ENCODE data around the gene ITGA11. TPM values are rescaled to one million over a fixed set of nuclear protein-coding genes. Genes with fewer than 3 reads are reported as not detected.

The ITGA11 gene
- total and polyA plus RNA-seq, 2 of the 13 experiments (the other 11 are each of a cell fraction or from before 2014, with no cell fraction given), result not detected

GRCh38 chr15:68360721-68361120 is 71.2 kb downstream of the ITGA11 start:
- no peaks in the 10 kb centered on the region for H3K36me3 ChIP-seq (replicated peaks in 1 of 2; ENCODE audit: control insufficient read depth in 1 of 2, insufficient read depth in 2 of 2, low read length in 2 of 2)
- no peak overlapping the region for H3K4me2 ChIP-seq (ENCODE audit: low read depth, low read length)
- POLR2A ChIA-PET, result no interaction called here
- in situ Hi-C loops (cut with HindIII; ENCODE audit: extremely low pct_ligation_motif_present, low pct_unique_long_range_greater_than_20kb) (no loop called here), intact Hi-C loops (cut with micrococcal nuclease; ENCODE audit: unreplicated experiment) (no loop called here)
- no peak for TF ChIP-seq GZF1 (CRISPR knock-in tag; IDR thresholded peaks at IDR 0.05)
- TF ChIP-seq ATRX (CRISPR knock-in tag; IDR thresholded peaks at IDR 0.05; ENCODE audit: borderline replicate concordance), result no peak
- no peak for TF ChIP-seq HMG20B (CRISPR knock-in tag; conservative IDR thresholded peaks at IDR 0.05)
- TF ChIP-seq AGO2 (optimal IDR thresholded peaks at IDR 0.05; ENCODE audit: low read depth, low read length), result no peak
- H3K9ac ChIP-seq (ENCODE audit: insufficient read depth, low read depth, low read length), result no peak overlapping the region
- DNase-seq (ENCODE audit: low spot score) (no peak), ATAC-seq (no peak), FAIRE-seq (no peak)
- no peak overlapping the region for H3K4me3 ChIP-seq (replicated peaks in 1 of 3; ENCODE audit: insufficient read depth in 1 of 3, low read depth in 2 of 3, low read length in 3 of 3)
- H2AFZ ChIP-seq (ENCODE audit: low read length), result no peak overlapping the region
- no TSS peak for BruUV-seq (replicated peaks)
- H3K4me1 ChIP-seq (ENCODE audit: insufficient read depth, low read length), result no peaks in the 10 kb centered on the region
- peaks cover 4 to 16% of the 10 kb centered on the region in 2 experiments; a peak in 4 of 5 replicates for H3K27me3 ChIP-seq (ENCODE audit: control insufficient read depth in 1 of 2, insufficient read depth in 2 of 2, low read length in 2 of 2)
- 4% methylated on average over 8 of the region's 8 CpGs for WGBS (ENCODE audit: low lambda C conversion rate)
- H3K79me2 ChIP-seq (ENCODE audit: insufficient read depth, low read length), result no peaks in the 10 kb centered on the region
- H4K20me1 ChIP-seq (ENCODE audit: insufficient read depth, low read length), result 0 out of 2 replicates have a peak, but pooled peaks cover 4% of the 10 kb centered on the region
- CTCF ChIA-PET (ENCODE audit: low intra/inter-chr PET ratio, low total read pairs), result no interaction called here
- no peak overlapping the region for H3K27ac ChIP-seq (ENCODE audit: extremely low read length, insufficient read depth, low read length)
- H3K9me3 ChIP-seq (ENCODE audit: low read length), result no peaks in the 10 kb centered on the region

- FAIRE-seq (no peak), ATAC-seq (no peak), DNase-seq (ENCODE audit: low spot score) (no peak)
- ChIA-PET POLR2A (no interaction called here), CTCF (ENCODE audit: low intra/inter-chr PET ratio, low total read pairs) (no interaction called here)
- Histone ChIP-seq H3K9me3 (ENCODE audit: low read length) (no peaks in the 10 kb centered on the region), H3K27ac (ENCODE audit: extremely low read length, insufficient read depth, low read length) (no peak overlapping the region), H3K79me2 (ENCODE audit: insufficient read depth, low read length) (no peaks in the 10 kb centered on the region), H3K4me2 (ENCODE audit: low read depth, low read length) (no peak overlapping the region), H3K9ac (ENCODE audit: insufficient read depth, low read depth, low read length) (no peak overlapping the region), H3K27me3 (ENCODE audit: control insufficient read depth in 1 of 2, insufficient read depth in 2 of 2, low read length in 2 of 2) (peaks cover 2 to 20% of the 10 kb centered on the region in 2 experiments; a peak in 4 of 5 replicates), H3K36me3 (replicated peaks in 1 of 2; ENCODE audit: control insufficient read depth in 1 of 2, insufficient read depth in 2 of 2, low read length in 2 of 2) (no peaks in the 10 kb centered on the region), H2AFZ (ENCODE audit: low read length) (no peak overlapping the region), H4K20me1 (ENCODE audit: insufficient read depth, low read length) (no peaks in the 10 kb centered on the region), H3K4me3 (replicated peaks in 1 of 3; ENCODE audit: insufficient read depth in 1 of 3, low read depth in 2 of 3, low read length in 3 of 3) (no peak overlapping the region), H3K4me1 (ENCODE audit: insufficient read depth, low read length) (no peaks in the 10 kb centered on the region)
- in situ Hi-C loops (cut with HindIII; ENCODE audit: extremely low pct_ligation_motif_present, low pct_unique_long_range_greater_than_20kb), result no loop called here
- TF ChIP-seq HNF4G (IDR thresholded peaks at IDR 0.05; ENCODE audit: borderline replicate concordance, low read depth, low read length) (no peak), HNF4G (CRISPR knock-in tag; IDR thresholded peaks at IDR 0.05; ENCODE audit: borderline replicate concordance, low read depth) (no peak), ZFP82 (CRISPR knock-in tag; IDR thresholded peaks at IDR 0.05; ENCODE audit: borderline replicate concordance) (no peak), ZNF331 (CRISPR knock-in tag; IDR thresholded peaks at IDR 0.05) (peak; percentile 95), ATF7-NPFF (CRISPR knock-in tag; IDR thresholded peaks at IDR 0.05; ENCODE audit: low read depth) (no peak)
- intact Hi-C loops (cut with micrococcal nuclease; ENCODE audit: unreplicated experiment), result no loop called here
- 26% methylated on average over 4 of the region's 6 CpGs for WGBS (ENCODE audit: low lambda C conversion rate)
- no TSS peak for BruUV-seq (replicated peaks)
Observed at GRCh38 chr15:68356778-68357177, 75.2 kb downstream of the ITGA11 start.
